ENCODE data around the gene COPG2.

DNA sequence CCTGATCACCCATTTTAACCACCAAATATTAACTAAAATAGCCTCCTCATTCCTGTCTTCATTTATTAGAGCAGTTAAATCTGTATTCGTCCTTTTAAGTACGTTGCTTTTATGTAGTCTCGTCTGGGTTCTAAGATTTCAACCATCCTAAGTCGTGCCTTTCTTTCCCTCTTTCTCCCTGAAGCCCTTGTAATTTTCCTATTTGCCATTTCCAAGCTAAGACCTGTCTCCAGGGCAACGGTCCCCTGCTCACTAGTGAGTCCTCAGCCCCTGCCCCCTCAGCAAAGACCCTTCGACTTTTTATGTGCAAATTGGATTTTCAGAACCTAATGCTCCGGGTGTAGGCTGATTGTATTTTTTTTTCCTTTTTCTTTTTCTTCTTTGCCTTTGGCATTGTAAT lies 192.8 kb downstream of the COPG2 start:
- TF ChIP-seq, protein P1, sequence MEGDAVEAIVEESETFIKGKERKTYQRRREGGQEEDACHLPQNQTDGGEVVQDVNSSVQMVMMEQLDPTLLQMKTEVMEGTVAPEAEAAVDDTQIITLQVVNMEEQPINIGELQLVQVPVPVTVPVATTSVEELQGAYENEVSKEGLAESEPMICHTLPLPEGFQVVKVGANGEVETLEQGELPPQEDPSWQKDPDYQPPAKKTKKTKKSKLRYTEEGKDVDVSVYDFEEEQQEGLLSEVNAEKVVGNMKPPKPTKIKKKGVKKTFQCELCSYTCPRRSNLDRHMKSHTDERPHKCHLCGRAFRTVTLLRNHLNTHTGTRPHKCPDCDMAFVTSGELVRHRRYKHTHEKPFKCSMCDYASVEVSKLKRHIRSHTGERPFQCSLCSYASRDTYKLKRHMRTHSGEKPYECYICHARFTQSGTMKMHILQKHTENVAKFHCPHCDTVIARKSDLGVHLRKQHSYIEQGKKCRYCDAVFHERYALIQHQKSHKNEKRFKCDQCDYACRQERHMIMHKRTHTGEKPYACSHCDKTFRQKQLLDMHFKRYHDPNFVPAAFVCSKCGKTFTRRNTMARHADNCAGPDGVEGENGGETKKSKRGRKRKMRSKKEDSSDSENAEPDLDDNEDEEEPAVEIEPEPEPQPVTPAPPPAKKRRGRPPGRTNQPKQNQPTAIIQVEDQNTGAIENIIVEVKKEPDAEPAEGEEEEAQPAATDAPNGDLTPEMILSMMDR (conservative IDR thresholded peaks at IDR 0.05; ENCODE audit: low read depth, low read length), result no peak
- no peak for TF ChIP-seq POLR2A (IDR thresholded peaks at IDR 0.05; ENCODE audit: low read depth, low read length)
- TF ChIP-seq MXI1 (IDR thresholded peaks at IDR 0.05; ENCODE audit: borderline replicate concordance, low read depth, low read length), result no peak
- no peak for TF ChIP-seq RFX5 (IDR thresholded peaks at IDR 0.05; ENCODE audit: low read depth, low read length)
- TF ChIP-seq FOS (IDR thresholded peaks at IDR 0.05; ENCODE audit: low read depth, low read length), result no peak
- TF ChIP-seq RAD21 (IDR thresholded peaks at IDR 0.05; ENCODE audit: low read length), result no peak
- TF ChIP-seq BHLHE40 (IDR thresholded peaks at IDR 0.05; ENCODE audit: low read depth, low read length), result no peak
- TF ChIP-seq MAZ (IDR thresholded peaks at IDR 0.05; ENCODE audit: borderline replicate concordance, low read depth, low read length), result no peak
- no peak for TF ChIP-seq SMC3 (IDR thresholded peaks at IDR 0.05; ENCODE audit: low read depth, low read length)
- TF ChIP-seq CHD1 (IDR thresholded peaks at IDR 0.05; ENCODE audit: low read depth, low read length), result no peak
- TF ChIP-seq, protein P2, sequence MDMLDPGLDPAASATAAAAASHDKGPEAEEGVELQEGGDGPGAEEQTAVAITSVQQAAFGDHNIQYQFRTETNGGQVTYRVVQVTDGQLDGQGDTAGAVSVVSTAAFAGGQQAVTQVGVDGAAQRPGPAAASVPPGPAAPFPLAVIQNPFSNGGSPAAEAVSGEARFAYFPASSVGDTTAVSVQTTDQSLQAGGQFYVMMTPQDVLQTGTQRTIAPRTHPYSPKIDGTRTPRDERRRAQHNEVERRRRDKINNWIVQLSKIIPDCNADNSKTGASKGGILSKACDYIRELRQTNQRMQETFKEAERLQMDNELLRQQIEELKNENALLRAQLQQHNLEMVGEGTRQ (IDR thresholded peaks at IDR 0.05; ENCODE audit: low read depth, low read length), result no peak
- no peak for TF ChIP-seq MAFK (IDR thresholded peaks at IDR 0.05; ENCODE audit: low read depth, low read length)
- TF ChIP-seq, protein P3, sequence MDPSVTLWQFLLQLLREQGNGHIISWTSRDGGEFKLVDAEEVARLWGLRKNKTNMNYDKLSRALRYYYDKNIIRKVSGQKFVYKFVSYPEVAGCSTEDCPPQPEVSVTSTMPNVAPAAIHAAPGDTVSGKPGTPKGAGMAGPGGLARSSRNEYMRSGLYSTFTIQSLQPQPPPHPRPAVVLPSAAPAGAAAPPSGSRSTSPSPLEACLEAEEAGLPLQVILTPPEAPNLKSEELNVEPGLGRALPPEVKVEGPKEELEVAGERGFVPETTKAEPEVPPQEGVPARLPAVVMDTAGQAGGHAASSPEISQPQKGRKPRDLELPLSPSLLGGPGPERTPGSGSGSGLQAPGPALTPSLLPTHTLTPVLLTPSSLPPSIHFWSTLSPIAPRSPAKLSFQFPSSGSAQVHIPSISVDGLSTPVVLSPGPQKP (IDR thresholded peaks at IDR 0.05; ENCODE audit: borderline replicate concordance, low read depth, low read length), result no peak
